HCT116 (cell line): ENCODE results near the gene LCOR. TPM values are rescaled to one million over a fixed set of nuclear protein-coding genes. Genes with fewer than 3 reads are reported as not detected.

ENCODE experiments used
- ATAC-seq: fragments of 200-7000 bp; cut with Tn5 transposase; 2 replicates; pipeline ENCODE4 v1.9.1; 2020; ENCODE audit warnings: mild to moderate bottlenecking, moderate library complexity
- BruUV-seq: library from RNA; stranded (reverse); fragments of 400-500 nt; replicated peaks from 2 replicates; lab custom pipeline; 2021; lab: Mats Ljungman, UMichigan
- CTCF ChIA-PET: fragments of 300-600 bp; sonication (Branson Sonifier 250); formaldehyde crosslinking; loops from one replicate; lab custom pipeline; 2021; ENCODE audit warnings: antibody characterized with exemption; lab: Charles Lee
- POLR2A ChIA-PET: fragments of 300-600, 350-600 bp; sonication (Branson Sonifier 250); formaldehyde crosslinking; loops from one replicate; lab custom pipeline; 2021; ENCODE audit warnings: antibody characterized with exemption; lab: Charles Lee
- RAD21 ChIA-PET, 2 experiments: fragments of 300-600 bp; sonication (Branson Sonifier 250); formaldehyde crosslinking; loops; one replicate each; lab custom pipeline; 2023; ENCODE audit warnings: low total read pairs in 2 of 2; ENCODE audit not compliant: uncharacterized antibody in 2 of 2, unreplicated experiment in 2 of 2, low non-redundant PET in 1 of 2; lab: Charles Lee
- DNase-seq: peaks from one replicate; pipeline ENCODE4 v3.0.0-alpha.2; 2010; ENCODE audit warnings: low read depth, low spot score
- H2AFZ ChIP-seq: fragments of 200-600 bp; shearing (Covaris generic), sonication (generic); 2 replicates; pipeline ENCODE4 v1.6.1; 2017; ENCODE audit warnings: low read depth, mixed run types, mixed read lengths, antibody characterized with exemption, low read length; ENCODE audit not compliant: poor library complexity, severe bottlenecking
- H3K27ac ChIP-seq: 2 replicates; pipeline ENCODE4 v1.5.1; 2012; ENCODE audit warnings: low read depth, low read length
- H3K27me3 ChIP-seq: fragments of 200-600 bp; sonication (generic); 2 replicates; pipeline ENCODE4 v1.6.1; 2016; ENCODE audit warnings: mixed run types, low read length, mixed read lengths; ENCODE audit not compliant: insufficient read depth
- H3K36me3 ChIP-seq, 2 experiments: fragments of 200-500 bp in 1 of 2; fragments of 200-600 bp in 1 of 2; sonication (Bioruptor generic) in 1 of 2; sonication (generic) in 1 of 2; 2 replicates each; pipeline versions ENCODE4 v1.5.1 to v1.6.1; 2014 to 2016; ENCODE audit warnings: low read length in 2 of 2, inconsistent platforms in 1 of 2, mixed read lengths in 1 of 2, mixed run types in 1 of 2; ENCODE audit not compliant: insufficient read depth in 2 of 2, control insufficient read depth in 1 of 2
- H3K4me1 ChIP-seq, 2 experiments: fragments of 200-600 bp in 1 of 2; sonication (generic) in 1 of 2; 2 replicates each; pipeline versions ENCODE4 v1.5.1 to v1.6.1; 2012 to 2017; ENCODE audit warnings: low read length in 2 of 2, inconsistent platforms in 1 of 2, mild to moderate bottlenecking in 1 of 2, mixed read lengths in 1 of 2, mixed run types in 1 of 2, moderate library complexity in 1 of 2; ENCODE audit not compliant: insufficient read depth in 2 of 2, control insufficient read depth in 1 of 2
- H3K4me2 ChIP-seq: fragments of 200-600 bp; sonication (generic); 2 replicates; pipeline ENCODE4 v1.6.1; 2017; ENCODE audit warnings: mixed run types, low read length, mixed read lengths
- H3K4me3 ChIP-seq, 2 experiments: fragments of 200-600 bp in 1 of 2; sonication (generic) in 1 of 2; replicated peaks in 1 of 2; 2 replicates each; pipeline ENCODE4 v1.5.1; 2011 to 2016; ENCODE audit warnings: low read length in 2 of 2, control low read depth in 1 of 2, low read depth in 1 of 2, mild to moderate bottlenecking in 1 of 2, mixed read lengths in 1 of 2, mixed run types in 1 of 2
- H3K79me2 ChIP-seq: fragments of 200-600 bp; sonication (generic); 2 replicates; pipeline ENCODE4 v1.6.1; 2017; ENCODE audit warnings: mild to moderate bottlenecking, mixed run types, low read length, moderate library complexity, mixed read lengths; ENCODE audit not compliant: insufficient read depth
- H3K9ac ChIP-seq: fragments of 200-600 bp; sonication (generic); 2 replicates; pipeline ENCODE4 v1.6.1; 2016; ENCODE audit warnings: low read length, mixed read lengths
- H3K9me2 ChIP-seq: fragments of 200-600 bp; sonication (generic), shearing (Covaris generic); 2 replicates; pipeline ENCODE4 v1.6.1; 2017; ENCODE audit warnings: mixed run types, mild to moderate bottlenecking, moderate library complexity; ENCODE audit not compliant: insufficient read depth
- H3K9me3 ChIP-seq, 2 experiments: fragments of 200-500 bp in 1 of 2; fragments of 200-600 bp in 1 of 2; sonication (Bioruptor generic) in 1 of 2; sonication (generic) in 1 of 2; 2 replicates each; pipeline ENCODE4 v1.6.1; 2014 to 2017; ENCODE audit warnings: low read length in 2 of 2, mixed read lengths in 2 of 2, inconsistent platforms in 1 of 2, low read depth in 1 of 2, mild to moderate bottlenecking in 1 of 2, mixed run types in 1 of 2, moderate library complexity in 1 of 2; ENCODE audit not compliant: control insufficient read depth in 1 of 2, insufficient read depth in 1 of 2
- H4K20me1 ChIP-seq: fragments of 200-600 bp; sonication (generic), shearing (Covaris generic); 2 replicates; pipeline ENCODE4 v1.6.1; 2017; ENCODE audit warnings: mixed run types, mild to moderate bottlenecking, moderate library complexity; ENCODE audit not compliant: insufficient read depth
- ATF3 ChIP-seq: IDR thresholded peaks from 2 replicates; pipeline ENCODE4 v1.6.1; 2012
- CEBPB ChIP-seq: IDR thresholded peaks from 2 replicates; pipeline ENCODE4 v1.6.1; 2012; ENCODE audit warnings: low read depth
- ELF1 ChIP-seq: IDR thresholded peaks from 2 replicates; pipeline ENCODE4 v1.6.1; 2012; ENCODE audit warnings: low read depth, borderline replicate concordance
- RAD21 ChIP-seq: IDR thresholded peaks from 2 replicates; pipeline ENCODE4 v1.6.1; 2012; ENCODE audit warnings: low read depth, mild to moderate bottlenecking
- REST ChIP-seq: IDR thresholded peaks from 2 replicates; pipeline ENCODE4 v1.6.1; 2012; ENCODE audit warnings: low read depth
- SIN3A ChIP-seq: IDR thresholded peaks from 2 replicates; pipeline ENCODE4 v1.6.1; 2012; ENCODE audit warnings: low read depth
- SRF ChIP-seq: IDR thresholded peaks from 2 replicates; pipeline ENCODE4 v1.6.1; 2012; ENCODE audit warnings: low read depth
- TCF7L2 ChIP-seq: IDR thresholded peaks from 2 replicates; pipeline ENCODE4 v1.7.0; 2011; ENCODE audit warnings: borderline replicate concordance, inconsistent platforms; ENCODE audit not compliant: insufficient read depth, insufficient read length; ENCODE audit errors: extremely low read depth
- YY1 ChIP-seq: IDR thresholded peaks from 2 replicates; pipeline ENCODE4 v1.6.1; 2011; ENCODE audit warnings: low read length, low read depth, moderate library complexity, mild to moderate bottlenecking; ENCODE audit not compliant: insufficient replicate concordance; ENCODE audit errors: extremely low read depth
- ZBTB33 ChIP-seq: IDR thresholded peaks from 2 replicates; pipeline ENCODE4 v1.6.1; 2011; ENCODE audit warnings: mild to moderate bottlenecking, low read length, moderate library complexity; ENCODE audit not compliant: insufficient replicate concordance; ENCODE audit errors: extremely low read depth
- ZNF274 ChIP-seq: fragments of 200-500 bp; sonication (Bioruptor generic); IDR thresholded peaks from 2 replicates; pipeline ENCODE4 v1.6.1; 2014; ENCODE audit warnings: mild to moderate bottlenecking, low read depth, low read length, inconsistent platforms
- intact Hi-C: fragments of 100-400 bp; cut with micrococcal nuclease; formaldehyde crosslinking; loops from 2 replicates; pipeline ENCODE4 v1.10.0; 2022
- total RNA-seq: library from RNA; stranded (reverse); gene quantifications from one replicate; pipeline ENCODE4 v1.2.1, GENCODE V29; 2021; ENCODE audit not compliant: unreplicated experiment

LCOR gene
- total RNA-seq, 1 experiment from 2014 or later: 59.9 TPM

GRCh38 chr10:97015240-97015639 is 183.1 kb downstream of the LCOR start:
- H3K79me2 ChIP-seq: no peaks in the 10 kb centered on the region
- no peak overlapping the region for H3K4me3 ChIP-seq
- no peak overlapping the region for H3K4me2 ChIP-seq
- H3K9me3 ChIP-seq: no peaks in the 10 kb centered on the region
- H3K9ac ChIP-seq: no peak overlapping the region
- no peaks in the 10 kb centered on the region for H3K36me3 ChIP-seq
- no TSS peak for BruUV-seq
- H3K9me2 ChIP-seq: no peaks in the 10 kb centered on the region
- no peak overlapping the region for H2AFZ ChIP-seq
- H3K27ac ChIP-seq: no peak overlapping the region
- H3K4me1 ChIP-seq: no peaks in the 10 kb centered on the region
- no peak for ATAC-seq
- ChIA-PET POLR2A (no interaction called here), RAD21 (no interaction called here), CTCF (interaction anchor here (1.1 kb wide), 1 partner anchor 10 kb away, joined by 8 read pairs; no protein-coding TSS in a partner anchor)
- TF ChIP-seq CEBPB (no peak), TCF7L2 (no peak), ZBTB33 (no peak), YY1 (no peak), ATF3 (no peak), REST (no peak), ELF1 (no peak), ZNF274 (no peak), SIN3A (no peak), RAD21 (no peak), SRF (no peak)
- H4K20me1 ChIP-seq: no peaks in the 10 kb centered on the region
- intact Hi-C loops: no loop called here
- no peaks in the 10 kb centered on the region for H3K27me3 ChIP-seq
- DNase-seq: no peak
